Kidney epithelial cell (primary cell): ENCODE results near the gene CA5A. TPM values are rescaled to one million over a fixed set of nuclear protein-coding genes. Genes with fewer than 3 reads are reported as not detected.

ENCODE experiments used
- DNase-seq: peaks from one replicate; pipeline ENCODE4 v3.0.0-alpha.2; 2010; ENCODE audit warnings: low read depth
- H3K27me3 ChIP-seq: 2 replicates; pipeline ENCODE4 v1.6.0; 2011; ENCODE audit warnings: low read length; ENCODE audit not compliant: control insufficient read depth, insufficient read depth
- H3K36me3 ChIP-seq: 2 replicates; pipeline ENCODE4 v1.5.1; 2011; ENCODE audit warnings: low read length; ENCODE audit not compliant: control insufficient read depth, insufficient read depth
- H3K4me3 ChIP-seq: 2 replicates; pipeline ENCODE4 v1.5.1; 2011; ENCODE audit warnings: low read depth, mild to moderate bottlenecking, control low read depth, low read length
- CTCF ChIP-seq: IDR thresholded peaks from 2 replicates; pipeline ENCODE4 v1.5.1; 2011; ENCODE audit warnings: mild to moderate bottlenecking, moderate library complexity, low read length, control low read depth, inconsistent platforms; ENCODE audit not compliant: insufficient read depth, poor library complexity, severe bottlenecking
- total RNA-seq: library from RNA; depleted of rRNA; stranded (reverse); fragments of >200 nt; gene quantifications from 2 replicates; pipeline ENCODE4 v1.2.3, GENCODE V29; 2015

The CA5A gene
- total RNA-seq, 1 donor from 2014 or later, result not detected

- Histone ChIP-seq H3K36me3 (no peaks in the 10 kb centered on the region), H3K4me3 (no peak overlapping the region), H3K27me3 (no peaks in the 10 kb centered on the region)
- peak; percentile 34 for DNase-seq
- no peak for TF ChIP-seq CTCF
Measured at GRCh38 chr16:87963400-87963799, 27.1 kb upstream of the CA5A start.

- no peaks in the 10 kb centered on the region for H3K27me3 ChIP-seq
- no peak for TF ChIP-seq CTCF
- no peak for DNase-seq
- H3K36me3 ChIP-seq, result no peaks in the 10 kb centered on the region
- no peak overlapping the region for H3K4me3 ChIP-seq
Measured at GRCh38 chr16:87961623-87962022, 25.3 kb upstream of the CA5A start.

GRCh38 chr16:87960852-87961251, 24.5 kb upstream of the CA5A start:
- Histone ChIP-seq H3K4me3 (no peak overlapping the region), H3K27me3 (no peaks in the 10 kb centered on the region), H3K36me3 (no peaks in the 10 kb centered on the region)
- no peak for DNase-seq
- TF ChIP-seq CTCF, result no peak

GRCh38 chr16:87960296-87960695, 24.0 kb upstream of the CA5A start:
- no peak for TF ChIP-seq CTCF
- no peak for DNase-seq
- H3K4me3 ChIP-seq, result no peak overlapping the region
- H3K36me3 ChIP-seq, result no peaks in the 10 kb centered on the region
- H3K27me3 ChIP-seq, result no peaks in the 10 kb centered on the region

- no peak for TF ChIP-seq CTCF
- no peak for DNase-seq
- no peaks in the 10 kb centered on the region for H3K36me3 ChIP-seq
- no peak overlapping the region for H3K4me3 ChIP-seq
- H3K27me3 ChIP-seq, result no peaks in the 10 kb centered on the region
Measured at GRCh38 chr16:87959391-87959990, 23.2 kb upstream of the CA5A start.

GRCh38 chr16:87958632-87959031, 22.3 kb upstream of the CA5A start:
- Histone ChIP-seq H3K36me3 (no peaks in the 10 kb centered on the region), H3K4me3 (no peak overlapping the region), H3K27me3 (no peaks in the 10 kb centered on the region)
- TF ChIP-seq CTCF, result no peak
- no peak for DNase-seq
